A673 (cell line): ENCODE data around the gene TARBP1.

Experiments
- CTCF ChIP-seq: fragments of 300-800, 200-600 bp; sonication (generic); conservative IDR thresholded peaks from 2 replicates; pipeline ENCODE4 v1.5.1; 2017; ENCODE audit warnings: low read depth, mild to moderate bottlenecking, antibody characterized with exemption, low read length, moderate library complexity, mixed read lengths
- EZH2 ChIP-seq: fragments of 200-600 bp; sonication (generic); IDR thresholded peaks from 2 replicates; pipeline ENCODE4 v1.6.1; 2017; ENCODE audit warnings: borderline replicate concordance, low read depth, mild to moderate bottlenecking, mixed read lengths, antibody characterized with exemption, low read length; ENCODE audit not compliant: poor library complexity, severe bottlenecking

- no peak for TF ChIP-seq CTCF
- no peak for TF ChIP-seq EZH2
Measured at GRCh38 chr1:234504969-234505768, 26.2 kb upstream of the TARBP1 start.
